Fibroblast of pulmonary artery (primary cell): Measurements from ENCODE around the gene MROH8.
"Not testable (repeated sequence)": the region's sequence is repeated elsewhere in the genome, so short reads cannot be mapped to it uniquely, and the experiment has no call there.

Source experiments
- DNase-seq: peaks from one replicate; pipeline ENCODE4 v3.0.0-alpha.2; 2010; ENCODE audit warnings: low read depth
- H3K4me3 ChIP-seq: replicated peaks from 2 replicates; pipeline ENCODE4 v1.5.1; 2011; ENCODE audit warnings: low read depth, mild to moderate bottlenecking, control low read depth, low read length, moderate library complexity
- CTCF ChIP-seq: IDR thresholded peaks from 2 replicates; pipeline ENCODE4 v1.5.1; 2011; ENCODE audit warnings: mild to moderate bottlenecking, control low read depth, low read length, inconsistent platforms; ENCODE audit errors: missing control alignments

MROH8 gene

GRCh38 chr20:37160683-37161082 lies 18.7 kb downstream of the MROH8 start:
- no peak for TF ChIP-seq CTCF
- H3K4me3 ChIP-seq: no peak overlapping the region

GRCh38 chr20:37158248-37158647 lies 21.1 kb downstream of the MROH8 start:
- TF ChIP-seq CTCF: no peak
- DNase-seq: no peak
- H3K4me3 ChIP-seq: no peak overlapping the region

More at GRCh38 chr20:37160683-37161082, 18.7 kb downstream of the MROH8 start:
- DNase-seq: no peak

GRCh38 chr20:37155987-37156386 lies 23.4 kb downstream of the MROH8 start:
- DNase-seq: no peak
- H3K4me3 ChIP-seq: no peak overlapping the region
- no peak for TF ChIP-seq CTCF

DNA sequence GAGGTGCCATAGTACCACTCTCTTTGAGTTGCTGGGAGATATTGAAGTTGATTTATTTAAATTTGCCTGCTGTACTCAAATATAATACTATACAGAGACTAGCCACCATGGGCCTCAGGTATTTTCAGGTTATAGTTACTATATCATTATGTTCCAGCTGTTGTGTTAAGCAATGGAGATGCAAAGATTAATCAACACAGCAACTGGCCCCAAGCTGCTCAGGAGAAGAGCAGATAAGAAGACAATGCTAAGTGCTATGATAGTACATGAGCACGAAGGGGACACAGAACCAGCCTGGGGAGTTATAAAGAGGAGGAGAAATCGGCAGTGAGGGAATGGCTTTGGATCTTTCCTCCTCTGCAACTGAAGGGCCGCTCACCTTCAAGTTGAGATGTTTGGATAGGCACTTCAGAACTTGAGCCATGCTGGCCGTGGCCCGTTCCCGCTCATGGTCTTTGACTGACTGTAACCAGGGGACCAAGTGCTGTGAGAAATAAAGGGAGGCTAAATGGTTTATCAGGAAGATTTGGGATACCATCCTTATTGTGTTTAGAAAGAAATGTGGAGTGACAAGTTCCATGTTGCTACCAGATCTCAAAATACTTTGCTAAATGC lies 24.6 kb downstream of the MROH8 start:
- H3K4me3 ChIP-seq: no peak overlapping the region
- no peak for TF ChIP-seq CTCF
- no peak for DNase-seq

DNA sequence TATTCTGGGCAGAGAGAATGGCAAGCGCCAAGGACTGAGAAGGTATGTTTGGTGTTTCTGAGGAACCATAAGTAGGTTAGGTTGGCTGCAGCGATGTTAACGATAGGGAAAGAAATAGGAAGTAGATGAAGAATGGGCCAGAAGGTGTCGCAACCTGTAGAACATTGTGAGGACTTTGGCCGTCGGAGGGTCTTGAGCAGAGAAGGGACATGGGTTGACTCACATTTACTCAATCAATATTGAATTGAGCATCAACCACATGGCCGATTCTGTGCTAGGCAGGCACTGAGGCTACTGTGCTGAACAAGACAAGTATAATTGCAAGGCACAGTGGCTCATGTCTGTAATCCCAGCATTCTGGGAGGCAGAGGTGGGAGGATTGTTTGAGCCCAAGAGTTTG lies 27.1 kb downstream of the MROH8 start:
- no peak overlapping the region for H3K4me3 ChIP-seq
- TF ChIP-seq CTCF: no peak
- DNase-seq: no peak

DNA sequence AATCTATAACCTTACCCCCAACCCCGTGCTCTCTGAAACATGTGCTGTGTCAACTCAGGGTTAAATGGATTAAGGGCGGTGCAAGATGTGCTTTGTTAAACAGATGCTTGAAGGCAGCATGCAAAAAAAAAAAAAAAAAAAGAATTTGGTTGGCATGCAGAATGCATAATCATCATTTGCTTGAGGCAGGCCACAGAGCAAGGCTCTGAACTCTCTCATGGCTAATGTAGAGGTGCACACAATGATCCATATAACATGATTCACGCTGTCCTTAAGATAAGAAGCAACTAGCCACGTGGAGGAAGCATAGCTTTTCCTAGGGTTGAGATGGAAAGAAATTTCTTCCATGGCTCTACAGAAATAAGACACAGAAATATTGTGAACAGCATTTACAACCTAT lies 27.8 kb downstream of the MROH8 start:
- no peak overlapping the region for H3K4me3 ChIP-seq
- no peak for DNase-seq
- TF ChIP-seq CTCF: no peak

- not testable (repeated sequence) for H3K4me3 ChIP-seq, DNase-seq
Observed at GRCh38 chr20:37150864-37151263, 28.5 kb downstream of the MROH8 start.

GRCh38 chr20:37147250-37147649 lies 32.1 kb downstream of the MROH8 start:
- no peak for DNase-seq
- TF ChIP-seq CTCF: no peak
- H3K4me3 ChIP-seq: no peak overlapping the region
